ENCODE measurements around the gene SRSF1.

DNA sequence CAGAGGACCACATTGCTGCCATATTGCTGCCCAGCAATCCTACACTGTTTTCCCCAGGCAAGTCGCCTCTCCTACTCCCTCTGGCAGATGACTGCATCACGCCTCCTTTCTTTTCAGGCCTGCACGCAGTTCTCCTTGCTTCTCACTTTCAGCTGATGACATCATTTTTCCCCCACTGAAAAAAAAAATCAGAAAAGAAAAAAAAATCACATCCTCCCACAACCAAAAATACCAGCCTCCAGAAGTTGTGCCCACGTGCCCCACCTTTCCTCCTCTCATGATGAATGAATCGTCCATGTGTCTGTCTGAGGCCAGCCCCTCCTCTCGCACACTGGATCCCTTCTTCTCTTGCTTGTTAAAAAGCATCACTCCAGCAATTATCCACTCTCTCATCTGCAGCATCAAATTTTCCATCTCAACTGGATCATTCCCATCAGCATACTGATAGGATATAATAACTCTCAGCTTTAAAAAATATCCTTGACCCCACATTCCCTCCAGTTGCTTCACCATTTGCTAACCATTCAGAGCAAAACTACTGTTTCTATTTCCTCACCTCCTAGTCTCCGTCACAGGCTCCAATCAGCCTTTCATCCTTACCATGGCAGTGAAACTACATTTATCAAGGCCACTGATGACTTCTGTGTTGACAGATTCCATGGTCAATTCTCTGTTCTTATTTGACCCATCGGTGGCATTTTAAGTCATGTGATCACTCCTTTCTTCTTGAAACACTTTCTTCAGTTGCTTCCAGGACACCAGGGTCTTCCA, 46.1 kb upstream of the SRSF1 start:
- no peak for TF ChIP-seq POLR2A (IDR thresholded peaks at IDR 0.05)
- TF ChIP-seq, protein P1, sequence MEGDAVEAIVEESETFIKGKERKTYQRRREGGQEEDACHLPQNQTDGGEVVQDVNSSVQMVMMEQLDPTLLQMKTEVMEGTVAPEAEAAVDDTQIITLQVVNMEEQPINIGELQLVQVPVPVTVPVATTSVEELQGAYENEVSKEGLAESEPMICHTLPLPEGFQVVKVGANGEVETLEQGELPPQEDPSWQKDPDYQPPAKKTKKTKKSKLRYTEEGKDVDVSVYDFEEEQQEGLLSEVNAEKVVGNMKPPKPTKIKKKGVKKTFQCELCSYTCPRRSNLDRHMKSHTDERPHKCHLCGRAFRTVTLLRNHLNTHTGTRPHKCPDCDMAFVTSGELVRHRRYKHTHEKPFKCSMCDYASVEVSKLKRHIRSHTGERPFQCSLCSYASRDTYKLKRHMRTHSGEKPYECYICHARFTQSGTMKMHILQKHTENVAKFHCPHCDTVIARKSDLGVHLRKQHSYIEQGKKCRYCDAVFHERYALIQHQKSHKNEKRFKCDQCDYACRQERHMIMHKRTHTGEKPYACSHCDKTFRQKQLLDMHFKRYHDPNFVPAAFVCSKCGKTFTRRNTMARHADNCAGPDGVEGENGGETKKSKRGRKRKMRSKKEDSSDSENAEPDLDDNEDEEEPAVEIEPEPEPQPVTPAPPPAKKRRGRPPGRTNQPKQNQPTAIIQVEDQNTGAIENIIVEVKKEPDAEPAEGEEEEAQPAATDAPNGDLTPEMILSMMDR (IDR thresholded peaks at IDR 0.05), result no peak

All from prostate gland (tissue), 2 donors.